HepG2 (cell line): Measurements from ENCODE around the gene PRSS58. TPM values are rescaled to one million over a fixed set of nuclear protein-coding genes. Genes with fewer than 3 reads are reported as not detected.

Source experiments
- ATAC-seq: fragments of 200-7000 bp; cut with Tn5 transposase; 3 replicates; pipeline ENCODE4 v1.9.1; 2020; ENCODE audit warnings: mild to moderate bottlenecking, moderate library complexity
- BruUV-seq: library from RNA; stranded (reverse); fragments of 400-500 nt; replicated peaks from 2 replicates; lab custom pipeline; 2021; lab: Mats Ljungman, UMichigan
- CTCF ChIA-PET: fragments of 300-600 bp; formaldehyde crosslinking; extraction: SDS; loops from one replicate; lab custom pipeline; 2021; ENCODE audit warnings: low total read pairs, inconsistent platforms, low intra/inter-chr PET ratio; lab: Yijun Ruan, JAX
- POLR2A ChIA-PET: fragments of 350-600 bp; sonication (Branson Sonifier 250); formaldehyde crosslinking; loops from one replicate; lab custom pipeline; 2020; ENCODE audit warnings: antibody characterized with exemption, inconsistent platforms; lab: Yijun Ruan, JAX
- DNase-seq: peaks from one replicate; pipeline ENCODE4 v3.0.0-alpha.2; 2015; ENCODE audit warnings: low spot score
- FAIRE-seq: peaks from 3 replicates; lab custom pipeline; 2011; peaks lifted over from hg19 to GRCh38; lab: Jason Lieb, UNC
- H2AFZ ChIP-seq: one replicate; pipeline ENCODE4 v1.6.1; 2011; ENCODE audit warnings: low read length, inconsistent platforms
- H3K27ac ChIP-seq: fragments of 300-600 bp; 3 replicates; pipeline ENCODE4 v1.8.0; 2011; ENCODE audit warnings: mixed run types, mild to moderate bottlenecking, mixed read lengths, low read length, inconsistent platforms; ENCODE audit not compliant: insufficient read depth; ENCODE audit errors: extremely low read length
- H3K27me3 ChIP-seq, 2 experiments: fragments of 200-600 bp in 1 of 2; 2 replicates in 1 of 2; 3 replicates in 1 of 2; pipeline versions ENCODE4 v1.6.0 to v1.8.0; 2011; ENCODE audit warnings: low read length in 2 of 2, mild to moderate bottlenecking in 2 of 2, moderate library complexity in 2 of 2, inconsistent platforms in 1 of 2; ENCODE audit not compliant: insufficient read depth in 2 of 2, control insufficient read depth in 1 of 2
- H3K36me3 ChIP-seq, 2 experiments: fragments of 200-600 bp in 1 of 2; replicated peaks in 1 of 2; 2 replicates in 1 of 2; 3 replicates in 1 of 2; pipeline versions ENCODE4 v1.5.1 to v1.8.0; 2011; ENCODE audit warnings: low read length in 2 of 2, inconsistent platforms in 1 of 2; ENCODE audit not compliant: insufficient read depth in 2 of 2, control insufficient read depth in 1 of 2
- H3K4me1 ChIP-seq: 2 replicates; pipeline ENCODE4 v1.5.1; 2012; ENCODE audit warnings: low read length, inconsistent platforms; ENCODE audit not compliant: insufficient read depth
- H3K4me2 ChIP-seq: 2 replicates; pipeline ENCODE4 v1.6.0; 2011; ENCODE audit warnings: low read depth, low read length, inconsistent platforms
- H3K4me3 ChIP-seq, 3 experiments: fragments of 200-600 bp in 1 of 3; sonication (generic), shearing (Covaris generic) in 1 of 3; replicated peaks in 1 of 3; 2 replicates each; pipeline ENCODE4 v1.5.1; 2011 to 2016; ENCODE audit warnings: low read length in 3 of 3, inconsistent platforms in 2 of 3, low read depth in 2 of 3, mild to moderate bottlenecking in 2 of 3, control low read depth in 1 of 3, mixed read lengths in 1 of 3; ENCODE audit not compliant: insufficient read depth in 1 of 3
- H3K79me2 ChIP-seq: one replicate; pipeline ENCODE4 v1.6.1; 2011; ENCODE audit warnings: low read length, inconsistent platforms; ENCODE audit not compliant: insufficient read depth
- H3K9ac ChIP-seq: 2 replicates; pipeline ENCODE4 v1.6.0; 2011; ENCODE audit warnings: mild to moderate bottlenecking, low read depth, low read length, inconsistent platforms; ENCODE audit not compliant: insufficient read depth
- H3K9me3 ChIP-seq: 2 replicates; pipeline ENCODE4 v1.5.1; 2012; ENCODE audit warnings: mild to moderate bottlenecking, low read length
- H4K20me1 ChIP-seq: 2 replicates; pipeline ENCODE4 v1.6.0; 2011; ENCODE audit warnings: inconsistent platforms, mild to moderate bottlenecking, low read length, moderate library complexity; ENCODE audit not compliant: insufficient read depth
- HOXA9 ChIP-seq: sonication (generic); formaldehyde crosslinking; IDR thresholded peaks from 2 replicates; pipeline ENCODE4 v1.8.1; 2022; ENCODE audit warnings: missing genetic modification reagents, mild to moderate bottlenecking, moderate library complexity, borderline replicate concordance
- POLR2A ChIP-seq, 2 experiments: IDR thresholded peaks; 2 replicates each; pipeline ENCODE4 v1.6.1; 2011; ENCODE audit warnings: low read depth in 2 of 2, low read length in 2 of 2, mild to moderate bottlenecking in 1 of 2, moderate library complexity in 1 of 2; ENCODE audit not compliant: insufficient read depth in 1 of 2
- SMAD1 ChIP-seq: sonication (generic); formaldehyde crosslinking; IDR thresholded peaks from 2 replicates; pipeline ENCODE4 v1.4.0; 2020; ENCODE audit warnings: missing genetic modification reagents, low read depth, mild to moderate bottlenecking, borderline replicate concordance
- SSRP1 ChIP-seq: IDR thresholded peaks from 2 replicates; pipeline ENCODE4 v1.6.1; 2016; ENCODE audit warnings: control low read depth
- YEATS4 ChIP-seq: sonication (generic); formaldehyde crosslinking; IDR thresholded peaks from 2 replicates; pipeline ENCODE4 v1.4.0; 2020; ENCODE audit warnings: missing genetic modification reagents, borderline replicate concordance
- ZBTB20 ChIP-seq: sonication (generic); formaldehyde crosslinking; IDR thresholded peaks from 2 replicates; pipeline ENCODE4 v1.8.1; 2023; ENCODE audit warnings: missing genetic modification reagents, low read depth, mild to moderate bottlenecking, borderline replicate concordance
- ZFAT ChIP-seq: sonication (generic); formaldehyde crosslinking; conservative IDR thresholded peaks from 2 replicates; pipeline ENCODE4 v1.8.1; 2023; ENCODE audit warnings: missing genetic modification reagents, inconsistent platforms
- ZNF331 ChIP-seq: sonication (generic); formaldehyde crosslinking; IDR thresholded peaks from 2 replicates; pipeline ENCODE4 v1.4.0; 2020; ENCODE audit warnings: missing genetic modification reagents
- ZNF660 ChIP-seq: sonication (generic); formaldehyde crosslinking; IDR thresholded peaks from 2 replicates; pipeline ENCODE4 v1.5.1; 2020; ENCODE audit warnings: mild to moderate bottlenecking, low read depth, missing genetic modification reagents, borderline replicate concordance
- ZNF75D ChIP-seq: sonication (generic); formaldehyde crosslinking; IDR thresholded peaks from 2 replicates; pipeline ENCODE4 v1.8.1; 2023; ENCODE audit warnings: missing genetic modification reagents, mild to moderate bottlenecking, borderline replicate concordance
- WGBS: methylation state at CpG from one replicate; pipeline ENCODE4 v1.1.6; 2017; ENCODE audit warnings: low lambda C conversion rate; 5-methylcytosine and 5-hydroxymethylcytosine counted together
- in situ Hi-C: cut with HindIII; loops from 2 replicates; pipeline ENCODE4 v1.10.0; 2017; ENCODE audit warnings: low pct_unique_long_range_greater_than_20kb; ENCODE audit not compliant: extremely low pct_ligation_motif_present
- intact Hi-C: fragments of 100-400 bp; cut with micrococcal nuclease; formaldehyde crosslinking; loops from one replicate; pipeline ENCODE4 v1.10.0; 2022; ENCODE audit not compliant: unreplicated experiment
- polyA plus RNA-seq, 8 experiments: library from polyadenylated mRNA; depleted of rRNA in 3 of 8; stranded (reverse) in 7 of 8; unstranded in 1 of 8; fragments of >200 nt; fragmentation: Illumina TruSeq in 4 of 8; extraction: Trizol in 4 of 8; gene quantifications; 2 replicates each; pipeline versions ENCODE4 v1.2.1 to v1.2.3, GENCODE V29; 2011 to 2016; ENCODE audit warnings: low read depth in 4 of 8, missing spikeins in 1 of 8, mixed read lengths in 1 of 8; ENCODE audit not compliant: insufficient read depth in 1 of 8
- total RNA-seq, 5 experiments: library from RNA; depleted of rRNA; stranded (reverse); fragments of >200 nt; fragmentation: Illumina TruSeq; extraction: Trizol; gene quantifications; 2 replicates each; pipeline ENCODE4 v1.2.3, GENCODE V29; 2016; ENCODE audit warnings: low read depth in 1 of 5
- TF ChIP-seq, protein P1 (sequence below): sonication (generic); formaldehyde crosslinking; IDR thresholded peaks from 2 replicates; pipeline ENCODE4 v1.5.0; 2020; ENCODE audit warnings: missing genetic modification reagents
- TF ChIP-seq, protein P2 (sequence below): sonication (generic); formaldehyde crosslinking; IDR thresholded peaks from 2 replicates; pipeline ENCODE4 v1.8.0; 2022; ENCODE audit warnings: missing genetic modification reagents, mild to moderate bottlenecking, borderline replicate concordance
- TF ChIP-seq, protein P3 (sequence below): sonication (generic); formaldehyde crosslinking; IDR thresholded peaks from 2 replicates; pipeline ENCODE4 v1.5.0; 2020; ENCODE audit warnings: mild to moderate bottlenecking, missing genetic modification reagents, borderline replicate concordance
- TF ChIP-seq, protein P4 (sequence below): sonication (generic); formaldehyde crosslinking; IDR thresholded peaks from 2 replicates; pipeline ENCODE4 v1.8.1; 2023; ENCODE audit warnings: mild to moderate bottlenecking, missing genetic modification reagents

The PRSS58 gene
- total and polyA plus RNA-seq, 2 of the 13 experiments (the other 11 are each of a cell fraction or from before 2014, with no cell fraction given) = not detected

DNA sequence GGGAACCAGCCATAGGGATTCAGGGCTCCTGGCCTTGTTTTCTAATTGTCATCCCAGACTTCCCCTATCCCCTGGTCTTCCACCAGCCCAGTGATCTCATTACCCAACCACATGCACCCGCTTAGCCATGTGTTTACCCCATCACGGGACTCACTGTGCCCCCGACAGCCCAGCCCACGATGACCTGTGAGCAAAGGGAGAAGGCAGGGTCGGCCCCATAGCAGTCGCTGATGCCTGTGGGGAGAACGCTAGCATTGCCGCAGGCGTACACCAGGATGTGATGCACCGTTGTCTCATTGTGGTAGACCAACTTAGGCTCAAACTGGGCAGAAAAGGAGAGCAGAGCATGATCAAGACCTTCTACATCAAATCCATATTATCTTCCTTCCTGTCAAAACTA is 14.0 kb downstream of the PRSS58 start:
- H2AFZ ChIP-seq = no peak overlapping the region
- no peaks in the 10 kb centered on the region for H3K9me3 ChIP-seq
- H3K27me3 ChIP-seq = peaks cover 1 to 4% of the 10 kb centered on the region in 2 experiments; a peak in 2 of 5 replicates
- ChIA-PET CTCF (no interaction called here), POLR2A (no interaction called here)
- DNase-seq = no peak
- no peak overlapping the region for H3K9ac ChIP-seq
- WGBS = 33% methylated on average over 4 of the region's 10 CpGs
- no peaks in the 10 kb centered on the region for H3K36me3 ChIP-seq
- FAIRE-seq = no peak
- H3K27ac ChIP-seq = no peak overlapping the region
- no peaks in the 10 kb centered on the region for H3K4me1 ChIP-seq
- no peak for ATAC-seq
- TF ChIP-seq, protein P1, sequence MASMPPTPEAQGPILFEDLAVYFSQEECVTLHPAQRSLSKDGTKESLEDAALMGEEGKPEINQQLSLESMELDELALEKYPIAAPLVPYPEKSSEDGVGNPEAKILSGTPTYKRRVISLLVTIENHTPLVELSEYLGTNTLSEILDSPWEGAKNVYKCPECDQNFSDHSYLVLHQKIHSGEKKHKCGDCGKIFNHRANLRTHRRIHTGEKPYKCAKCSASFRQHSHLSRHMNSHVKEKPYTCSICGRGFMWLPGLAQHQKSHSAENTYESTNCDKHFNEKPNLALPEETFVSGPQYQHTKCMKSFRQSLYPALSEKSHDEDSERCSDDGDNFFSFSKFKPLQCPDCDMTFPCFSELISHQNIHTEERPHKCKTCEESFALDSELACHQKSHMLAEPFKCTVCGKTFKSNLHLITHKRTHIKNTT (CRISPR knock-in tag) = no peak
- TF ChIP-seq POLR2A (IDR thresholded peaks at IDR 0.05; ENCODE audit: insufficient read depth in 1 of 2, low read depth in 2 of 2, low read length in 2 of 2) = no peak
- TF ChIP-seq, protein P2, sequence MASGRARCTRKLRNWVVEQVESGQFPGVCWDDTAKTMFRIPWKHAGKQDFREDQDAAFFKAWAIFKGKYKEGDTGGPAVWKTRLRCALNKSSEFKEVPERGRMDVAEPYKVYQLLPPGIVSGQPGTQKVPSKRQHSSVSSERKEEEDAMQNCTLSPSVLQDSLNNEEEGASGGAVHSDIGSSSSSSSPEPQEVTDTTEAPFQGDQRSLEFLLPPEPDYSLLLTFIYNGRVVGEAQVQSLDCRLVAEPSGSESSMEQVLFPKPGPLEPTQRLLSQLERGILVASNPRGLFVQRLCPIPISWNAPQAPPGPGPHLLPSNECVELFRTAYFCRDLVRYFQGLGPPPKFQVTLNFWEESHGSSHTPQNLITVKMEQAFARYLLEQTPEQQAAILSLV = no peak
- TF ChIP-seq SSRP1 (CRISPR knock-in tag) = no peak
- no peak for TF ChIP-seq YEATS4 (CRISPR knock-in tag)
- no peak for TF ChIP-seq ZNF75D
- TF ChIP-seq ZFAT (CRISPR knock-in tag) = no peak
- no peak for TF ChIP-seq HOXA9 (CRISPR knock-in tag)
- TF ChIP-seq, protein P3, sequence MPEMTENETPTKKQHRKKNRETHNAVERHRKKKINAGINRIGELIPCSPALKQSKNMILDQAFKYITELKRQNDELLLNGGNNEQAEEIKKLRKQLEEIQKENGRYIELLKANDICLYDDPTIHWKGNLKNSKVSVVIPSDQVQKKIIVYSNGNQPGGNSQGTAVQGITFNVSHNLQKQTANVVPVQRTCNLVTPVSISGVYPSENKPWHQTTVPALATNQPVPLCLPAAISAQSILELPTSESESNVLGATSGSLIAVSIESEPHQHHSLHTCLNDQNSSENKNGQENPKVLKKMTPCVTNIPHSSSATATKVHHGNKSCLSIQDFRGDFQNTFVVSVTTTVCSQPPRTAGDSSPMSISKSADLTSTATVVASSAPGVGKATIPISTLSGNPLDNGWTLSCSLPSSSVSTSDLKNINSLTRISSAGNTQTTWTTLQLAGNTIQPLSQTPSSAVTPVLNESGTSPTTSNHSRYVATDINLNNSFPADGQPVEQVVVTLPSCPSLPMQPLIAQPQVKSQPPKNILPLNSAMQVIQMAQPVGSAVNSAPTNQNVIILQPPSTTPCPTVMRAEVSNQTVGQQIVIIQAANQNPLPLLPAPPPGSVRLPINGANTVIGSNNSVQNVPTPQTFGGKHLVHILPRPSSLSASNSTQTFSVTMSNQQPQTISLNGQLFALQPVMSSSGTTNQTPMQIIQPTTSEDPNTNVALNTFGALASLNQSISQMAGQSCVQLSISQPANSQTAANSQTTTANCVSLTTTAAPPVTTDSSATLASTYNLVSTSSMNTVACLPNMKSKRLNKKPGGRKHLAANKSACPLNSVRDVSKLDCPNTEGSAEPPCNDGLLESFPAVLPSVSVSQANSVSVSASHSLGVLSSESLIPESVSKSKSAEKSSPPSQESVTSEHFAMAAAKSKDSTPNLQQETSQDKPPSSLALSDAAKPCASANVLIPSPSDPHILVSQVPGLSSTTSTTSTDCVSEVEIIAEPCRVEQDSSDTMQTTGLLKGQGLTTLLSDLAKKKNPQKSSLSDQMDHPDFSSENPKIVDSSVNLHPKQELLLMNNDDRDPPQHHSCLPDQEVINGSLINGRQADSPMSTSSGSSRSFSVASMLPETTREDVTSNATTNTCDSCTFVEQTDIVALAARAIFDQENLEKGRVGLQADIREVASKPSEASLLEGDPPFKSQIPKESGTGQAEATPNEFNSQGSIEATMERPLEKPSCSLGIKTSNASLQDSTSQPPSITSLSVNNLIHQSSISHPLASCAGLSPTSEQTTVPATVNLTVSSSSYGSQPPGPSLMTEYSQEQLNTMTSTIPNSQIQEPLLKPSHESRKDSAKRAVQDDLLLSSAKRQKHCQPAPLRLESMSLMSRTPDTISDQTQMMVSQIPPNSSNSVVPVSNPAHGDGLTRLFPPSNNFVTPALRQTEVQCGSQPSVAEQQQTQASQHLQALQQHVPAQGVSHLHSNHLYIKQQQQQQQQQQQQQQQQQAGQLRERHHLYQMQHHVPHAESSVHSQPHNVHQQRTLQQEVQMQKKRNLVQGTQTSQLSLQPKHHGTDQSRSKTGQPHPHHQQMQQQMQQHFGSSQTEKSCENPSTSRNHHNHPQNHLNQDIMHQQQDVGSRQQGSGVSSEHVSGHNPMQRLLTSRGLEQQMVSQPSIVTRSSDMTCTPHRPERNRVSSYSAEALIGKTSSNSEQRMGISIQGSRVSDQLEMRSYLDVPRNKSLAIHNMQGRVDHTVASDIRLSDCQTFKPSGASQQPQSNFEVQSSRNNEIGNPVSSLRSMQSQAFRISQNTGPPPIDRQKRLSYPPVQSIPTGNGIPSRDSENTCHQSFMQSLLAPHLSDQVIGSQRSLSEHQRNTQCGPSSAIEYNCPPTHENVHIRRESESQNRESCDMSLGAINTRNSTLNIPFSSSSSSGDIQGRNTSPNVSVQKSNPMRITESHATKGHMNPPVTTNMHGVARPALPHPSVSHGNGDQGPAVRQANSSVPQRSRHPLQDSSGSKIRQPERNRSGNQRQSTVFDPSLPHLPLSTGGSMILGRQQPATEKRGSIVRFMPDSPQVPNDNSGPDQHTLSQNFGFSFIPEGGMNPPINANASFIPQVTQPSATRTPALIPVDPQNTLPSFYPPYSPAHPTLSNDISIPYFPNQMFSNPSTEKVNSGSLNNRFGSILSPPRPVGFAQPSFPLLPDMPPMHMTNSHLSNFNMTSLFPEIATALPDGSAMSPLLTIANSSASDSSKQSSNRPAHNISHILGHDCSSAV (CRISPR knock-in tag) = no peak
- no peak for TF ChIP-seq ZNF331
- TF ChIP-seq SMAD1 = no peak
- no peak for TF ChIP-seq ZBTB20
- no peak for TF ChIP-seq ZNF660 (CRISPR knock-in tag)
- TF ChIP-seq, protein P4, sequence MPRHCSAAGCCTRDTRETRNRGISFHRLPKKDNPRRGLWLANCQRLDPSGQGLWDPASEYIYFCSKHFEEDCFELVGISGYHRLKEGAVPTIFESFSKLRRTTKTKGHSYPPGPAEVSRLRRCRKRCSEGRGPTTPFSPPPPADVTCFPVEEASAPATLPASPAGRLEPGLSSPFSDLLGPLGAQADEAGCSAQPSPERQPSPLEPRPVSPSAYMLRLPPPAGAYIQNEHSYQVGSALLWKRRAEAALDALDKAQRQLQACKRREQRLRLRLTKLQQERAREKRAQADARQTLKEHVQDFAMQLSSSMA = no peak
- TF ChIP-seq, all 625 proteins: peak for 0
- intact Hi-C loops = no loop called here
- in situ Hi-C loops = no loop called here
- Histone ChIP-seq H3K4me2 (no peak overlapping the region), H4K20me1 (no peaks in the 10 kb centered on the region), H3K4me3 (no peak overlapping the region), H3K79me2 (no peaks in the 10 kb centered on the region)
- BruUV-seq = no TSS peak
